ENCODE data around the gene FFAR4.

FFAR4 gene

GRCh38 chr10:93601146-93601773 is 34.8 kb downstream of the FFAR4 start, which contains the start of gene RBP4:
Gene RBP4 (minus strand): TSS chr10:93601235. CDS start chr10:93601028, 207 bp downstream.
- no peak for DNase-seq

- DNase-seq: no peak
Measured at GRCh38 chr10:93601774-93602162, 35.3 kb downstream of the FFAR4 start.

GRCh38 chr10:93603023-93603422 is 36.6 kb downstream of the FFAR4 start:
- no peak for DNase-seq

GRCh38 chr10:93604146-93604545 is 37.7 kb downstream of the FFAR4 start:
- no peak for DNase-seq

GRCh38 chr10:93608421-93608820 is 42.0 kb downstream of the FFAR4 start:
- no peak for DNase-seq

- DNase-seq: no peak
Measured at GRCh38 chr10:93612311-93612710, 45.8 kb downstream of the FFAR4 start, which contains the start of gene PDE6C. Gene PDE6C (plus strand): TSS chr10:93612537. CDS start chr10:93612726, 189 bp downstream.

- DNase-seq: no peak
Measured at GRCh38 chr10:93613126-93613525, 46.7 kb downstream of the FFAR4 start.

- no peak for DNase-seq
Measured at GRCh38 chr10:93614101-93614825, 47.8 kb downstream of the FFAR4 start.

GRCh38 chr10:93615576-93616235 is 49.2 kb downstream of the FFAR4 start:
- DNase-seq: no peak

GRCh38 chr10:93620925-93621324 is 54.5 kb downstream of the FFAR4 start:
- DNase-seq: no peak

GRCh38 chr10:93622942-93623341 is 56.5 kb downstream of the FFAR4 start:
- no peak for DNase-seq

GRCh38 chr10:93628858-93629257 is 62.4 kb downstream of the FFAR4 start:
- DNase-seq: no peak

- DNase-seq: no peak
Measured at GRCh38 chr10:93629647-93630305, 63.3 kb downstream of the FFAR4 start.

- DNase-seq: no peak
Measured at GRCh38 chr10:93630625-93631557, 64.4 kb downstream of the FFAR4 start.

Measured in CD4-positive, alpha-beta T cell treated with Interleukin-21 for 1 hour (primary cell).